Measurements from ENCODE around the gene ADH1B. TPM values are rescaled to one million over a fixed set of nuclear protein-coding genes. Genes with fewer than 3 reads are reported as not detected.
A peak's percentile ranks its signal among the peaks of the same experiment; 100 is the strongest.
"Not testable (repeated sequence)": the region's sequence is repeated elsewhere in the genome, so short reads cannot be mapped to it uniquely, and the experiment has no call there.

The ADH1B gene
- polyA plus RNA-seq, 1 donor = 9.6 TPM

DNA sequence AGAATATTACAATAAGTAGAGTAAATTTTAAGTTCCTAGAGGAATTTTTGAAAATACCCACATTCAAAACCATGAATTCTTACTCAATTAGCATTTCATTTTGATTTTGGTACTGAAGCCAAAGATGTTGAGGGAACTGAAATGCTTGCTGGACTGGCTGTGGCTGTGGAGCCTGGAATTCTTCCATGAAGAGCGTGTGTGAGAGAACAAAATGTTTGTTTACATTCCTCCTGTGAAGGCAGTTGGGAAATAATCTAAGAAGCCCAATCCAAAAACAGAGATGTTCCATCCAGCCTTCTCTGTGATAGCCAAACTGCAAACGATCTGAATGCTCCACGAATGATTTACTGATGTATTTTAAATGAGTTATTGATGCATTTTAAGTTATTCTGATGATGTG lies 3.8 kb upstream of the ADH1B start:
- peak; percentile 7 to 31 for DNase-seq
- no peak overlapping the region for H3K4me3 ChIP-seq (ENCODE audit: low read length)
- H3K9me3 ChIP-seq (ENCODE audit: control insufficient read depth, low read depth, low read length) = no peaks in the 10 kb centered on the region
- no CpG with 5 or more reads among the region's 3 CpGs for WGBS (ENCODE audit: insufficient coverage, low lambda C conversion rate)
- H3K36me3 ChIP-seq (ENCODE audit: control insufficient read depth, insufficient read depth, low read length) = no peaks in the 10 kb centered on the region
- no peaks in the 10 kb centered on the region for H3K27me3 ChIP-seq (ENCODE audit: control insufficient read depth, insufficient read depth, low read length)
- peaks cover 3% of the 10 kb centered on the region for H3K4me1 ChIP-seq (ENCODE audit: control insufficient read depth, insufficient read depth, low read length)
- no peak overlapping the region for H3K27ac ChIP-seq (ENCODE audit: low read length)

DNA sequence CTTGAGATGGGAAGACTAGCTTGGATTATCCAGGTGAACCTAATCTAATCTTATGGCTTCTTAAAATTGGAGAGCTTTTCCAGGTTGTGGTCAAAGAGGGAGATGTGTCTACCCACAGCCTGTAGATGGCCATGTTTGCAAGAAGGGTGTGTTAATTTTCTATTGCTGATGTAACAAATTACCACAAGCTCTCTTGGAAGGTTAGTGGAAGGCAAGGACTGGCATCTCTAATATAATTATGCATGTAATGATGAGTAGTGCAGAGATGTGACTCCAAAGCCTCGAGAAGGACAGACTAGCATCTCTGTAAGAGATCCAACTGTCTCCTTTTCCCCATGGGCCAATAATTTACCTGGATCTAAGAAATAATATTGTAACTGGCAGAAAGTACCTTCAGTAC lies 3.2 kb upstream of the ADH1B start:
- WGBS (ENCODE audit: insufficient coverage, low lambda C conversion rate) = no CpG with 5 or more reads among the region's 1 CpG
- Histone ChIP-seq H3K4me1 (ENCODE audit: control insufficient read depth, insufficient read depth, low read length) (peaks cover 3% of the 10 kb centered on the region), H3K4me3 (ENCODE audit: low read length) (no peak overlapping the region), H3K9me3 (ENCODE audit: control insufficient read depth, low read depth, low read length) (no peaks in the 10 kb centered on the region), H3K27ac (ENCODE audit: low read length) (no peak overlapping the region), H3K36me3 (ENCODE audit: control insufficient read depth, insufficient read depth, low read length) (no peaks in the 10 kb centered on the region), H3K27me3 (ENCODE audit: control insufficient read depth, insufficient read depth, low read length) (no peaks in the 10 kb centered on the region)
- DNase-seq = no peak

DNA sequence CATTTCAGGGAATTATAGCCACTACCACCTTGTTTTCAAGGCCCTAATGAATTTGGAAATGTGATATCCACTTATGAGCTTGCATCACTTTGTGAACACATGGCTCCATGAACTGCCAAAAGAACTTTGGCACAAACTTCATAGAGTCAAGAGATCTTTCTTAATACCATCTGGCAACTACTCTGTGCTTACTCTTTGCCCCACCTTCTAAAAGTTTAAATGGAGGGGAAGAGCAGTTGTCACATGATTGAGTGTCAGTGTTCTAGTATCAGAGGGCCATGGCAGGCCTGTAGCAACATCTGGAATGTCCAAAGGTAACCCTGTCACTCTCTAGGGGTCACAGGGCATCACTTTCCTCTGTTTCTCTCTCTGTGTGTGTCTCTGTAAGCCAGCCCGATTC lies 2.6 kb upstream of the ADH1B start:
- H3K27me3 ChIP-seq (ENCODE audit: control insufficient read depth, insufficient read depth, low read length) = no peaks in the 10 kb centered on the region
- H3K9me3 ChIP-seq (ENCODE audit: control insufficient read depth, low read depth, low read length) = no peaks in the 10 kb centered on the region
- DNase-seq = no peak
- H3K4me3 ChIP-seq (ENCODE audit: low read length) = no peak overlapping the region
- WGBS (ENCODE audit: insufficient coverage, low lambda C conversion rate) = no CpG with 5 or more reads among the region's 1 CpG
- peaks cover 3% of the 10 kb centered on the region for H3K4me1 ChIP-seq (ENCODE audit: control insufficient read depth, insufficient read depth, low read length)
- no peaks in the 10 kb centered on the region for H3K36me3 ChIP-seq (ENCODE audit: control insufficient read depth, insufficient read depth, low read length)
- no peak overlapping the region for H3K27ac ChIP-seq (ENCODE audit: low read length)

DNA sequence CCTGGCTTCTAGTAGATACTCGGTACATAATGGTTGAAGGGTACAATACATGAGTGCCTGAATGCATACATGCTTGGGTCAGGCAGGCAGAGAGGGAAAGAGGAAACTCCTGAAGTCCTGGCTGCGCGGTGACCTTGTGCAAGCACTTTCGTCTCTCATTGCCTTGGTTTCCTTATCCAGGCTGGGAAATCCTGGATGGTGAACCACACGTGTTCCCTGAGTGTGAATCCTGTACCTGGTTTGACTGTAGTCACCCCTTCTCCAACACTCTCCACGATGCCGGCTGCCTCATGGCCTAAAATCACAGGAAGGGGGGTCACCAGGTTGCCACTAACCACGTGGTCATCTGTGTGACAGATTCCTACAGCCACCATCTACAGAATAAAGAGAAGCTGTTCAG lies 3.4 kb downstream of the ADH1B start:
- not testable (repeated sequence) for H3K4me1 ChIP-seq (ENCODE audit: control insufficient read depth, insufficient read depth, low read length); H3K4me3 ChIP-seq (ENCODE audit: low read length); H3K27ac ChIP-seq (ENCODE audit: low read length); H3K36me3 ChIP-seq (ENCODE audit: control insufficient read depth, insufficient read depth, low read length); H3K9me3 ChIP-seq (ENCODE audit: control insufficient read depth, low read depth, low read length); DNase-seq; H3K27me3 ChIP-seq (ENCODE audit: control insufficient read depth, insufficient read depth, low read length)
- WGBS (ENCODE audit: insufficient coverage, low lambda C conversion rate) = no CpG with 5 or more reads among the region's 8 CpGs

DNA sequence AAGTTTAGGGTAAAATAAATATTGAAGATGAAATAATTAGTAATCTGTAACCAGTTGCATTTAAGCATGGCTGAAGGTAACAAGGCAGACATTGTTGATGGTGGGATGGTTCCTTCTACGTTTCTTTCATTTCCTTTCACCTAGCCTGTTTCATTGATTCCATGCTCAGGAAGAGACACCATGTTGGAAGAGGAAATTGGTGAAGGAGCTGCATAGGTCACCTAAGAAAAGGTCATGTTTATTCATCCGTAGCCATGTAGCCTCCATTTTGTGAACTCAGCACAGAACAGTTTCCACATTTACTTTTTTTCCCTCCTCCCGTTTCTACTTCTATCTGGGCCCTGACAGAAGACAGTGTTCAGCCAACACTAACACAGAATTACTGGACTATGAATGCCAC lies 3.8 kb downstream of the ADH1B start:
- Histone ChIP-seq H3K27ac (ENCODE audit: low read length) (no peak overlapping the region), H3K27me3 (ENCODE audit: control insufficient read depth, insufficient read depth, low read length) (no peaks in the 10 kb centered on the region), H3K36me3 (ENCODE audit: control insufficient read depth, insufficient read depth, low read length) (no peaks in the 10 kb centered on the region), H3K4me1 (ENCODE audit: control insufficient read depth, insufficient read depth, low read length) (peaks cover 3% of the 10 kb centered on the region), H3K4me3 (ENCODE audit: low read length) (no peak overlapping the region), H3K9me3 (ENCODE audit: control insufficient read depth, low read depth, low read length) (no peaks in the 10 kb centered on the region)
- whole genome bisulfite sequencing (ENCODE audit: insufficient coverage, low lambda C conversion rate) = no CpG with 5 or more reads among the region's 3 CpGs
- DNase-seq = no peak

DNA sequence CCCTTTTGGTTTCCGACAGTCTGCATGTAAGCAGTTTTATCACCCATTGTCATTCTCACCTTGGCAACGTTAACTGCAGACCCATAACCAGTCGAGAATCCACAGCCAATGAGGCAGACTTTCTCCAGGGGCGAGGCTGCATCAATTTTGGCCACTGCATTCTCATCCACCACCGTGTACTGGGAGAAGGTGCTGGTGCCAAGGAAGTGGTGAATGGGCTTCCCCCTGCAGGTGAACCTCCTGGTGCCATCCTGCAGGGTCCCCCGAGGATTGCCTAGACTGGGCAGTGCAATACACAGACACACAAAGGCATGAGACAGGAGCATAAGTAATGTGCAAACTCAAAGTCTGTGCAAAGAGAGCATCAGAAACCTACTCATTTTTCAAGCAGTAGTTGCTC lies 5.4 kb downstream of the ADH1B start:
- Histone ChIP-seq H3K36me3 (ENCODE audit: control insufficient read depth, insufficient read depth, low read length) (no peaks in the 10 kb centered on the region), H3K27ac (ENCODE audit: low read length) (no peak overlapping the region), H3K4me1 (ENCODE audit: control insufficient read depth, insufficient read depth, low read length) (no peaks in the 10 kb centered on the region), H3K27me3 (ENCODE audit: control insufficient read depth, insufficient read depth, low read length) (no peaks in the 10 kb centered on the region), H3K4me3 (ENCODE audit: low read length) (no peak overlapping the region), H3K9me3 (ENCODE audit: control insufficient read depth, low read depth, low read length) (no peaks in the 10 kb centered on the region)
- DNase-seq = no peak
- no CpG with 5 or more reads among the region's 6 CpGs for WGBS (ENCODE audit: insufficient coverage, low lambda C conversion rate)

DNA sequence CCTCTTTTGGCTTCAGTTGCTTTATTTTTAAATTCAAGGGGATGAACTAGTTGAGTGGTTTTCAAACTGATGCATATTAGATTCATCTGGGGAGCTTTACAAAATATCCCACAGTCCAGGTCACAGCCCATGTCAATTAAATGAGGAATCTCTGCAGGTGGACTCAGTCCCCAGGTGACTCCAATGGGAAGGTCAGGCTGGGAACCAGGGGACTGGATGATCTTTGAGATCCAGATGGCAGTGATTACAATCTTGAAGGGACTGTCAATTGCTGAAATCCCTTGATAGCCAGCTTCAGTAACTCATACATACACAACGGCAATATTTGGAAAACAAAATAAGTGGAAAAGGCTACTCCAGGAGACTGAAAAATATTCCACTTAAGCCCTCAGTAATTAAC lies 7.0 kb downstream of the ADH1B start:
- Histone ChIP-seq H3K27me3 (ENCODE audit: control insufficient read depth, insufficient read depth, low read length) (no peaks in the 10 kb centered on the region), H3K4me3 (ENCODE audit: low read length) (no peak overlapping the region), H3K36me3 (ENCODE audit: control insufficient read depth, insufficient read depth, low read length) (no peaks in the 10 kb centered on the region), H3K4me1 (ENCODE audit: control insufficient read depth, insufficient read depth, low read length) (no peaks in the 10 kb centered on the region), H3K27ac (ENCODE audit: low read length) (no peak overlapping the region), H3K9me3 (ENCODE audit: control insufficient read depth, low read depth, low read length) (no peaks in the 10 kb centered on the region)
- no peak for DNase-seq
- 80% methylated on average over 1 of the region's 1 CpG for WGBS (ENCODE audit: insufficient coverage, low lambda C conversion rate)

DNA sequence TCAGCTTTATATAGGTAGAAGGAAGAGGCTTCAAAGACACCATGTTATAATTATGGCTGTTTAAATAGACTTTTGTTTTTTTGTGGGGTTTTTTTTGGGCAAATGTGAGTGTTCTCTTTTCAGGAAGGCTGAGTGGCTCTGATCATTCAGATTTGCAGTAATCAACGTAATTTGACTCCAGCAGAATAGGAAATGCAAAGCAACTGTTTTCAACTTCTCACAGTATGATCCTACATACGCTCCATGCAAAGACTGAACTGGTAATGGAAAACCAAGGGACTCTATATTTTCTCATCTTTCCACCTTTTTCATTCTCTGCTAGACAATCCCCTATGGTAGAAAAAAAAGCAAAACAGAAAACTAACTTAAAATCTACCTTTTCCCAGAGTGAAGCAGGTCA lies 10.8 kb downstream of the ADH1B start:
- Histone ChIP-seq H3K4me3 (ENCODE audit: low read length) (no peak overlapping the region), H3K9me3 (ENCODE audit: control insufficient read depth, low read depth, low read length) (no peaks in the 10 kb centered on the region), H3K4me1 (ENCODE audit: control insufficient read depth, insufficient read depth, low read length) (no peaks in the 10 kb centered on the region), H3K27ac (ENCODE audit: low read length) (no peak overlapping the region), H3K27me3 (ENCODE audit: control insufficient read depth, insufficient read depth, low read length) (no peaks in the 10 kb centered on the region), H3K36me3 (ENCODE audit: control insufficient read depth, insufficient read depth, low read length) (no peaks in the 10 kb centered on the region)
- WGBS (ENCODE audit: insufficient coverage, low lambda C conversion rate) = 100% methylated on average over 1 of the region's 2 CpGs
- no peak for DNase-seq

DNA sequence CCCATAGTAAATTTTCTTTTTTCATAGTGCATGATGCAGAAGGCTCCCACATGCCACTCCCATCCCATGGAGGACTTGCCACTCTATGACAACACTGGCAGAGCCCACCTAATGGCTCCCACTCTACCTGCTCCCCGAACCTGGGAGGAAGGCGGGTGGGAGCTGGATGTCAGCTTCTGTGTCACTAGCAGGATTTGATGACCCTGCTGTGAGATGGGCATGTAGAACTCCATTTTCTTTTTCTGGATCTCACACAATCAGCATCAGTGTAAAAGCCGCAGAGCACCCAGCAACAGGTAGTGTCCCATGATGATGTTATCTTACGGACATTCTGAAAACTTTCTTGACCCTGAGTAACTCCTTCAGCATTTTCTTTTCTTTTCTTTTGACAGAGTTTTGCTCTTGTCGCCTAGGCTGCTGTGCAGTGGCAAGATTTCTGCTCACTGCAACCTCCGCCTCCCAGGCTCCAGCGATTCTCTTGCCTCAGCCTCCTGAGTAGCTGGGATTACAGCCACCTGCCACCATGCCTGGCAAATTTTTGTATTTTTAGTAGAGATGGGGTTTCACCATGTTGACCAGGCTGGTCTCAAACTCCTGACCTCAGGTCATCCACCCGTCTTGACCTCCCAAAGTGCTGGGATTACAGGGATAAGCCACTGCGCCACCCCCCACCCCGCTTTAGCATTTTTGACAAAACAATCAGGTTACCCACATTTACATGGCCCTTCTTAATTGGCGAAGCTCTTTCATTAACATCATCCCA lies 15.4 kb downstream of the ADH1B start:
- H3K27me3 ChIP-seq (ENCODE audit: control insufficient read depth, insufficient read depth, low read length) = no peaks in the 10 kb centered on the region
- no peak overlapping the region for H3K4me3 ChIP-seq (ENCODE audit: low read length)
- DNase-seq = no peak
- no peaks in the 10 kb centered on the region for H3K4me1 ChIP-seq (ENCODE audit: control insufficient read depth, insufficient read depth, low read length)
- 100% methylated on average over 1 of the region's 11 CpGs for whole genome bisulfite sequencing (ENCODE audit: insufficient coverage, low lambda C conversion rate)
- peaks cover 4% of the 10 kb centered on the region for H3K9me3 ChIP-seq (ENCODE audit: control insufficient read depth, low read depth, low read length)
- H3K27ac ChIP-seq (ENCODE audit: low read length) = no peak overlapping the region
- H3K36me3 ChIP-seq (ENCODE audit: control insufficient read depth, insufficient read depth, low read length) = no peaks in the 10 kb centered on the region

DNA sequence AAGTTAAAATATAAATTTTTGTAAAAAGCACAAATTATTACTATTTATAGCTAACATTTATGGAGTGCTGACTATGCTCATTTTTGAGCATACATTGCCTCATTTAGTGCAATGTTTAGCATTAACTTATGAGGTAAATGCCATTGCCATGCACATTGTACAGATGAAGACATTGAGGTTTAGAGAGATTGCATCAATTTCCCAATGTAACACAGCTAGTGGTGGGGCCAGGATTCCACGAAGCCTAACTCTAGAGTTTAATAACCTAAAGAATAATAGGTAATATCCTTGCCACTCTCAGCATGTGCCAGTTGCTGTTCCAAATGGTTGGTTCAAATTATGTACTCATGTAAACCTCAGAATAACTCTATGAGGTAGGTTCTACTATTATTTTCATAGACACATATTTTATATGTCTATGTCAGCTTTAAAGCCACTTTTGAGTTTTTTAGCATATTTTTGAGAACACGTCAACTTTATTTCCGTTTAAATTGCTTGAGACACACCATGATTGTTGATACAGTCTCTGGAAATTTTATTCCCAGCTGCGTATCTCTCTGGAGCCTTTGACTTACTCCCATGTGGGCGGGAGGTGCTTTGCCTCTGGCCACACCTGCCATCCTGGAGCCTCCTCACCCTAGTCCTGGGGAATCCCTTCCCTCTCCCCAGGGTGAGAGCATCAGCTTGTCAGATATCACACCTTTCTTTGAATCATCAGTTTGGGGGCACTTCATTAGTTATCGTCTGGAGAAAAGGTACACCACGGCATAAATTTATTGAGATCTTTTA lies 19.6 kb downstream of the ADH1B start:
- DNase-seq = no peak
- Histone ChIP-seq H3K36me3 (ENCODE audit: control insufficient read depth, insufficient read depth, low read length) (no peaks in the 10 kb centered on the region), H3K27ac (ENCODE audit: low read length) (peak overlapping the region; percentile 16), H3K27me3 (ENCODE audit: control insufficient read depth, insufficient read depth, low read length) (no peaks in the 10 kb centered on the region), H3K9me3 (ENCODE audit: control insufficient read depth, low read depth, low read length) (peaks cover 7% of the 10 kb centered on the region), H3K4me3 (ENCODE audit: low read length) (no peak overlapping the region), H3K4me1 (ENCODE audit: control insufficient read depth, insufficient read depth, low read length) (no peaks in the 10 kb centered on the region)
- 90% methylated on average over 2 of the region's 7 CpGs for WGBS (ENCODE audit: insufficient coverage, low lambda C conversion rate)

Data from large intestine (tissue), 3 donors.